Measurements from ENCODE around the gene NME3.

DNA sequence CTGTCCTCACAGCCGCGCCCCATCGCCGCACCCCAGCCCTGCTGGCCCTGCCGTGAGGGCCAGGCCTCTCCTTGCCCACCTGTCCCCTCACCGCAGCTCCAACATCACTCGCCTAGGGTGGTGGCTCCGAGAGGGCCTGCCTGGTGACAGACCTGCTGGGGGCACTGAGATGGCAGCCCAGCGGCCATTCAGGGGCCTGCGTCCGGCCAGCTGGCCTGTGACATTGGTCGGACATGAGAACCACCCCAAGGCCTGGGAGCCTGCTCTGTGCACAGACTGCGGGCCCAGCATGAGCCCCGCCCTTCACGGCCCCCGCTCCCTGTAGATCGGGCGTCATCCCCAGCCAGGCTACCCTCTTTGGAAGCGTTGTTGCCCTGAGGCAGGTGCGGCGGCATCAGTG, 11.8 kb downstream of the NME3 start:
- no peak for TF ChIP-seq CTCF (IDR thresholded peaks at IDR 0.05)
- TF ChIP-seq POLR2A (IDR thresholded peaks at IDR 0.05), result no peak

Data from Peyer's patch (tissue), 4 donors.